Trophoblast cell (in vitro differentiated cells and primary cell): ENCODE measurements around the gene ABCC8.

ENCODE experiments used
- DNase-seq, 2 donors: peaks; one replicate each; pipeline ENCODE4 v3.0.0-alpha.2; 2016
- H2AFZ ChIP-seq: 2 replicates; pipeline ENCODE4 v1.6.1; 2013; ENCODE audit warnings: low read length, moderate library complexity, mild to moderate bottlenecking; ENCODE audit not compliant: insufficient read depth, poor library complexity
- H2AK5ac ChIP-seq: 2 replicates; pipeline ENCODE4 v1.6.1; 2013; ENCODE audit warnings: mild to moderate bottlenecking, low read length
- H2BK120ac ChIP-seq: 2 replicates; pipeline ENCODE4 v1.6.1; 2013; ENCODE audit warnings: low read length, mild to moderate bottlenecking, moderate library complexity; ENCODE audit not compliant: insufficient read depth, poor library complexity
- H2BK12ac ChIP-seq: 2 replicates; pipeline ENCODE4 v1.6.1; 2013; ENCODE audit warnings: mild to moderate bottlenecking, low read length, moderate library complexity
- H2BK5ac ChIP-seq: 2 replicates; pipeline ENCODE4 v1.6.1; 2013; ENCODE audit warnings: low read length, low read depth, moderate library complexity, mild to moderate bottlenecking; ENCODE audit not compliant: poor library complexity
- H3K14ac ChIP-seq: 2 replicates; pipeline ENCODE4 v1.6.1; 2013; ENCODE audit warnings: mild to moderate bottlenecking, low read length
- H3K18ac ChIP-seq: 2 replicates; pipeline ENCODE4 v1.6.1; 2013; ENCODE audit warnings: mild to moderate bottlenecking, low read length
- H3K23ac ChIP-seq: 2 replicates; pipeline ENCODE4 v1.6.1; 2013; ENCODE audit warnings: low read length
- H3K27ac ChIP-seq: 2 replicates; pipeline ENCODE4 v1.5.1; 2013; ENCODE audit warnings: low read depth, mild to moderate bottlenecking, inconsistent platforms, low read length, moderate library complexity
- H3K27me3 ChIP-seq: 2 replicates; pipeline ENCODE4 v1.6.1; 2013; ENCODE audit warnings: inconsistent platforms, mild to moderate bottlenecking, low read length, moderate library complexity; ENCODE audit not compliant: insufficient read depth
- H3K36me3 ChIP-seq, 2 experiments: 1 replicate in 1 of 2; 2 replicates in 1 of 2; pipeline ENCODE4 v1.6.1; 2013; ENCODE audit warnings: low read length in 2 of 2, mild to moderate bottlenecking in 2 of 2, moderate library complexity in 1 of 2; ENCODE audit not compliant: insufficient read depth in 2 of 2, control insufficient read depth in 1 of 2
- H3K4ac ChIP-seq: 2 replicates; pipeline ENCODE4 v1.6.1; 2013; ENCODE audit warnings: low read depth, mild to moderate bottlenecking, low read length, moderate library complexity
- H3K4me1 ChIP-seq, 2 experiments: 1 replicate in 1 of 2; 2 replicates in 1 of 2; pipeline ENCODE4 v1.6.1; 2013; ENCODE audit warnings: low read length in 2 of 2, mild to moderate bottlenecking in 2 of 2, moderate library complexity in 1 of 2; ENCODE audit not compliant: insufficient read depth in 2 of 2, control insufficient read depth in 1 of 2
- H3K4me2 ChIP-seq: 2 replicates; pipeline ENCODE4 v1.6.1; 2013; ENCODE audit warnings: inconsistent platforms, mild to moderate bottlenecking, low read length, moderate library complexity
- H3K4me3 ChIP-seq: 2 replicates; pipeline ENCODE4 v1.5.1; 2013; ENCODE audit warnings: mild to moderate bottlenecking, low read depth, low read length, inconsistent platforms
- H3K79me1 ChIP-seq: one replicate; pipeline ENCODE4 v1.6.1; 2013; ENCODE audit warnings: low read length
- H3K79me2 ChIP-seq: 2 replicates; pipeline ENCODE4 v1.6.1; 2013; ENCODE audit warnings: low read length, mild to moderate bottlenecking; ENCODE audit not compliant: control insufficient read depth, insufficient read depth, poor library complexity
- H3K9ac ChIP-seq: 2 replicates; pipeline ENCODE4 v1.6.1; 2013; ENCODE audit warnings: mild to moderate bottlenecking, low read length
- H3K9me3 ChIP-seq: 2 replicates; pipeline ENCODE4 v1.6.1; 2013; ENCODE audit warnings: low read depth, mild to moderate bottlenecking, control low read depth, inconsistent platforms, low read length; ENCODE audit not compliant: insufficient read depth
- H4K12ac ChIP-seq: 2 replicates; pipeline ENCODE4 v1.6.1; 2013; ENCODE audit warnings: low read depth, mild to moderate bottlenecking, low read length, moderate library complexity
- H4K8ac ChIP-seq: 2 replicates; pipeline ENCODE4 v1.6.1; 2013; ENCODE audit warnings: low read depth, mild to moderate bottlenecking, low read length, moderate library complexity
- H4K91ac ChIP-seq: one replicate; pipeline ENCODE4 v1.6.1; 2013; ENCODE audit warnings: low read depth, mild to moderate bottlenecking, low read length, moderate library complexity
- WGBS: extraction: QIAGEN DNeasy Blood & Tissue Kit; methylation state at CpG from one replicate; pipeline ENCODE4 v1.1.7; 2013; ENCODE audit warnings: missing lambda C conversion rate; ENCODE audit not compliant: insufficient read length, insufficient coverage; ENCODE audit errors: extremely low coverage; 5-methylcytosine and 5-hydroxymethylcytosine counted together

ABCC8 gene

DNA sequence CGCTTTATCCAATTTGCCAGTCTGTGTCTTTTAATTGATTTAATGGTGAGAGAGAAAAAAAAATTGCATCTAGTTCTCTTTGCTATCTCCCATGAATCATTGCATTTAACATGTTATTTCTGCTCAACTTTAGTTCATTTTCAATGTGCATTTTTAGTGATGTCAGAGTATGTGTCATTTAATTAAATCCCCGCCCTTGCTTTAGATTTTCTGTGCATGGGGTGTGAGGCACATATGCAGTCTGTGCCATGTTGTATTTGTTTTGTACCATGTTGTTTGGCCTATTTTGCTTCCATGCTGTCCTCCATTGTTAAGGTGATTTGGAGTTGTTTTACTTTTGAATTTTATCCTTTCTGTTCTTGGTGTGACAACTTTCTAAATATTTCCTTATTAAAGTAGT lies 133.4 kb downstream of the ABCC8 start:
- no peak overlapping the region for H2AFZ ChIP-seq
- no peak overlapping the region for H2AK5ac ChIP-seq
- no peak overlapping the region for H3K9ac ChIP-seq
- no peaks in the 10 kb centered on the region for H3K36me3 ChIP-seq
- no peaks in the 10 kb centered on the region for H3K79me2 ChIP-seq
- no peak overlapping the region for H3K23ac ChIP-seq
- H4K8ac ChIP-seq = no peak overlapping the region
- no peak overlapping the region for H4K12ac ChIP-seq
- no peaks in the 10 kb centered on the region for H3K79me1 ChIP-seq
- no peak overlapping the region for H4K91ac ChIP-seq
- H3K4me1 ChIP-seq = no peaks in the 10 kb centered on the region
- no peak overlapping the region for H3K4me3 ChIP-seq
- no peak overlapping the region for H3K27ac ChIP-seq
- no peak overlapping the region for H3K4me2 ChIP-seq
- H3K18ac ChIP-seq = no peak overlapping the region
- H2BK120ac ChIP-seq = no peak overlapping the region
- no peaks in the 10 kb centered on the region for H3K27me3 ChIP-seq
- no CpG with 5 or more reads among the region's 2 CpGs for WGBS
- no peak overlapping the region for H2BK5ac ChIP-seq
- DNase-seq = no peak
- H3K14ac ChIP-seq = no peak overlapping the region
- no peak overlapping the region for H2BK12ac ChIP-seq
- H3K9me3 ChIP-seq = no peaks in the 10 kb centered on the region
- no peak overlapping the region for H3K4ac ChIP-seq
